Spinal cord (tissue), 10 donors: ENCODE measurements around the gene PKHD1. TPM values are rescaled to one million over a fixed set of nuclear protein-coding genes. Genes with fewer than 3 reads are reported as not detected.
A peak's percentile ranks its signal among the peaks of the same experiment; 100 is the strongest.
"Not testable (repeated sequence)": the region's sequence is repeated elsewhere in the genome, so short reads cannot be mapped to it uniquely, and the experiment has no call there.

Experiments
- DNase-seq, 6 donors: peaks; one replicate each; pipeline versions ENCODE4 v3.0.0 to v3.0.0-alpha.2; 2013 to 2015; ENCODE audit warnings: low spot score in 6 of 6, low read depth in 4 of 6
- H3K27ac ChIP-seq: one replicate; pipeline ENCODE4 v1.5.1; 2013; ENCODE audit warnings: low read depth, low read length, control low read depth
- H3K27me3 ChIP-seq: one replicate; pipeline ENCODE4 v1.6.1; 2013; ENCODE audit warnings: low read length; ENCODE audit not compliant: control insufficient read depth, insufficient read depth
- H3K36me3 ChIP-seq: one replicate; pipeline ENCODE4 v1.6.1; 2013; ENCODE audit warnings: low read length; ENCODE audit not compliant: control insufficient read depth, insufficient read depth
- H3K4me1 ChIP-seq: one replicate; pipeline ENCODE4 v1.6.1; 2013; ENCODE audit warnings: low read length; ENCODE audit not compliant: control insufficient read depth, insufficient read depth
- H3K4me3 ChIP-seq: one replicate; pipeline ENCODE4 v1.5.1; 2013; ENCODE audit warnings: low read depth, low read length, control low read depth
- H3K9me3 ChIP-seq: one replicate; pipeline ENCODE4 v1.6.1; 2013; ENCODE audit warnings: low read length; ENCODE audit not compliant: control insufficient read depth, insufficient read depth
- WGBS: methylation state at CpG from one replicate; pipeline ENCODE4 v1.1.5; 2013; ENCODE audit warnings: missing lambda C conversion rate; ENCODE audit not compliant: insufficient coverage; 5-methylcytosine and 5-hydroxymethylcytosine counted together
- polyA plus RNA-seq, 2 donors: library from polyadenylated mRNA; unstranded; fragments of 120-200 nt; gene quantifications; one replicate each; pipeline ENCODE4 v1.2.1, GENCODE V29; 2013; ENCODE audit not compliant: insufficient read length in 2 of 2
- total RNA-seq, 2 donors: library from RNA; depleted of rRNA in 1 of 2; stranded (reverse); fragments of 120-200 nt in 1 of 2; fragments of >200 nt in 1 of 2; gene quantifications; one replicate each; pipeline versions ENCODE4 v1.2.3 to v1.2.4, GENCODE V29; 2013 to 2014
- donor health status: healthy.

The PKHD1 gene
- total and polyA plus RNA-seq, 4 donors, result 0.10 to 0.20 (median 0.13) TPM

GRCh38 chr6:51986864-51987263 is 100.5 kb downstream of the PKHD1 start:
- H3K27ac ChIP-seq, result no peak overlapping the region
- DNase-seq, result no peak
- no peaks in the 10 kb centered on the region for H3K9me3 ChIP-seq
- H3K4me3 ChIP-seq, result no peak overlapping the region
- no peaks in the 10 kb centered on the region for H3K4me1 ChIP-seq
- WGBS, result 80% methylated on average over 1 of the region's 5 CpGs
- H3K36me3 ChIP-seq, result no peaks in the 10 kb centered on the region
- no peaks in the 10 kb centered on the region for H3K27me3 ChIP-seq

GRCh38 chr6:51983564-51983963 is 103.8 kb downstream of the PKHD1 start:
- Histone ChIP-seq H3K36me3 (no peaks in the 10 kb centered on the region), H3K27me3 (no peaks in the 10 kb centered on the region), H3K4me1 (no peaks in the 10 kb centered on the region), H3K27ac (no peak overlapping the region), H3K4me3 (no peak overlapping the region), H3K9me3 (no peaks in the 10 kb centered on the region)
- WGBS, result no CpG with 5 or more reads among the region's 5 CpGs
- no peak for DNase-seq

GRCh38 chr6:51982695-51983094 is 104.7 kb downstream of the PKHD1 start:
- WGBS, result 80% methylated on average over 2 of the region's 5 CpGs
- H3K9me3 ChIP-seq, H3K4me1 ChIP-seq, H3K27ac ChIP-seq, H3K27me3 ChIP-seq, H3K4me3 ChIP-seq, DNase-seq, H3K36me3 ChIP-seq: not testable (repeated sequence)

- H3K4me3 ChIP-seq, result no peak overlapping the region
Observed at GRCh38 chr6:51976374-51976773, 111.0 kb downstream of the PKHD1 start.

DNA sequence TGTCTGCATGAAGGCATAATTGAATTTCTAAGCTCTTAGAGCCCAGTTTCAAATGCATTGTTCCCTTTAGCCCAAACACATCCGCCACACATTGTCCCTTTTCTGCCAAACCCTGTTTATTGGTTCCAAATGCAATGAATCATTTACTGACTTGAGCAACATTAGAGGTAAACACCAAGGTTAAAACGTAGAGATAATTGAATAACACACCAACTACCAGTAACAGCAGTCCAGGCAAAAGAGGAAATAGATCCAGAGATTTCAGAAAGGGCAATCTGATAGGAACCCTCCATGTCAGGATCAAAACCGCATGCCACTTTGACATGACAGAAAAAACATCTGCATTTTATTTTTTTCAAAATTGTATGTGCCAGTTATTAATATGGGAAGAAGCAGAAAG is 114.8 kb downstream of the PKHD1 start:
- Histone ChIP-seq H3K27me3 (no peaks in the 10 kb centered on the region), H3K36me3 (no peaks in the 10 kb centered on the region), H3K4me1 (no peaks in the 10 kb centered on the region), H3K4me3 (no peak overlapping the region), H3K27ac (no peak overlapping the region), H3K9me3 (no peaks in the 10 kb centered on the region)
- no peak for DNase-seq
- 60% methylated on average over 1 of the region's 3 CpGs for WGBS

More at GRCh38 chr6:51976374-51976773, 111.0 kb downstream of the PKHD1 start:
- H3K9me3 ChIP-seq, result no peaks in the 10 kb centered on the region
- no peaks in the 10 kb centered on the region for H3K27me3 ChIP-seq
- H3K27ac ChIP-seq, result no peak overlapping the region
- no peaks in the 10 kb centered on the region for H3K4me1 ChIP-seq
- H3K36me3 ChIP-seq, result no peaks in the 10 kb centered on the region
- DNase-seq, result no peak
- WGBS, result 100% methylated on average over 3 of the region's 9 CpGs

DNA sequence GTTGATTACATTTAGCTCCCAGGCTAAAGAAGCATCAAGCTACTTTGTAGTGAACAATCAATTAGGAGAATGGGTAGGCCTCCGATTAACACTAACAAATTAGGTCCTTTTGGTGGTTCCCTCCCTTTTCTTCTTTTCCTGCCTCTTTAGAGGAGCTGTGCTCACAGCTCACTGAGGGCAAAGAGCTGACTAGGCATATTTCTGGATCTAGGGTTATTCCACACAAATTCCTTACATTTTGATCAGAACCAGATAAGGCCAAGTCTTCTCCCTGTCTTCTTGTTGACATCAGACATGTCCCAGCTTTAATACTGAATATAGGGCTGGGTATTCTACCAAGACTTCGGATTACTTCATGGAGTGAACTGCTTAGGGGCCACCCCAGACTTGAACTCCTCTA is 119.1 kb downstream of the PKHD1 start:
- Histone ChIP-seq H3K4me1 (no peaks in the 10 kb centered on the region), H3K4me3 (no peak overlapping the region), H3K27me3 (no peaks in the 10 kb centered on the region), H3K27ac (no peak overlapping the region), H3K36me3 (no peaks in the 10 kb centered on the region), H3K9me3 (no peaks in the 10 kb centered on the region)
- 100% methylated on average over 1 of the region's 2 CpGs for WGBS
- DNase-seq, result no peak

- WGBS, result 93% methylated on average over 2 of the region's 3 CpGs
- no peak for DNase-seq
- Histone ChIP-seq H3K9me3 (no peaks in the 10 kb centered on the region), H3K36me3 (no peaks in the 10 kb centered on the region), H3K4me1 (no peaks in the 10 kb centered on the region), H3K27ac (no peak overlapping the region), H3K4me3 (no peak overlapping the region), H3K27me3 (peaks cover 3% of the 10 kb centered on the region)
Observed at GRCh38 chr6:51965222-51965801, 122.1 kb downstream of the PKHD1 start.

GRCh38 chr6:51963980-51964379 is 123.4 kb downstream of the PKHD1 start:
- no peak for DNase-seq
- Histone ChIP-seq H3K4me1 (no peaks in the 10 kb centered on the region), H3K36me3 (no peaks in the 10 kb centered on the region), H3K27me3 (peaks cover 3% of the 10 kb centered on the region), H3K4me3 (no peak overlapping the region), H3K9me3 (no peaks in the 10 kb centered on the region), H3K27ac (no peak overlapping the region)
- WGBS, result 100% methylated on average over 1 of the region's 4 CpGs

GRCh38 chr6:51962354-51962753 is 125.1 kb downstream of the PKHD1 start:
- no peak for DNase-seq
- Histone ChIP-seq H3K27me3 (peaks cover 3% of the 10 kb centered on the region), H3K4me1 (no peaks in the 10 kb centered on the region), H3K27ac (no peak overlapping the region), H3K4me3 (no peak overlapping the region), H3K36me3 (no peaks in the 10 kb centered on the region), H3K9me3 (no peaks in the 10 kb centered on the region)
- WGBS, result 88% methylated on average over 1 of the region's 1 CpG

DNA sequence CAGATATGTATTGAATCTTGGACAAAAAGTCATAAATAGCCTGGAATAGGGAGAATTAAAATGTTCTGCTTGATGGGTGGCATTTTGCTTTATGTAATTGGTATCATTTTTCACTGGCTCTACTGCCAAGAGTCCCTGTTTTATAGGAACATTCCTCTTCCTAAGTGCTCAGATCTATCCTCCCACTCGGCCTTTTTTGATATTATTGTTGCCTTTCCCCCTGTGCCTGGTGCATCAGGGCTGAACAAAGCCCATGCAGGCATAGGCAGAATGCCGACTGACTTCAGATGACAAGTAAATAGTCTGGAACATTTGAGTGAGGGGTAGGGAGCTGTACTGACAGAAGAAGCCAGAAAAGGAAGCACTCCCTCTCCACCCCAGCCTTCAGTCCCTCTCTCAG is 127.0 kb downstream of the PKHD1 start:
- Histone ChIP-seq H3K4me3 (no peak overlapping the region), H3K4me1 (no peaks in the 10 kb centered on the region), H3K9me3 (no peaks in the 10 kb centered on the region), H3K27me3 (peaks cover 3% of the 10 kb centered on the region), H3K36me3 (no peaks in the 10 kb centered on the region), H3K27ac (no peak overlapping the region)
- WGBS, result no CpG with 5 or more reads among the region's 2 CpGs
- DNase-seq, result peak in 1 of 6 donors; percentile 25
